ENCODE results near the gene FCAMR.

DNA sequence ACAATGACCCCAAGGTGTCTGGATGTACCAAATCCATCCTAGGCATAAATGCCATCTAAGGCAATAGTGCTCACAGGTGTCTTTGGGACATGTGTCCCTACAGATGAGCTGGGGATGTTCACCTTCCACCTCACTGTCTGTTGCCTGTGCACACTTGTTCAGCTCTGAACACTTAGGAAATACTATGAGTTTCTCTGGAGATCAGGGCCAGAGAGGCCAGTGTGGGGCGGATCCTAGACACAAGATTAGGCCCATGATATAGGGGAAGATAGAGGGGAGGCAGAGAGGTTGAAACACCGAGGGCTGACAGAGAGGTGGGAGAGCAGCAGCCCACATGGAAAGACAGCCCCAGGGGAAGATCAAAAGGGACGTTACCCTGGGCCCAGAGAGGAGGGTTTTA lies 36.7 kb upstream of the FCAMR start:
- TF ChIP-seq, protein P1, sequence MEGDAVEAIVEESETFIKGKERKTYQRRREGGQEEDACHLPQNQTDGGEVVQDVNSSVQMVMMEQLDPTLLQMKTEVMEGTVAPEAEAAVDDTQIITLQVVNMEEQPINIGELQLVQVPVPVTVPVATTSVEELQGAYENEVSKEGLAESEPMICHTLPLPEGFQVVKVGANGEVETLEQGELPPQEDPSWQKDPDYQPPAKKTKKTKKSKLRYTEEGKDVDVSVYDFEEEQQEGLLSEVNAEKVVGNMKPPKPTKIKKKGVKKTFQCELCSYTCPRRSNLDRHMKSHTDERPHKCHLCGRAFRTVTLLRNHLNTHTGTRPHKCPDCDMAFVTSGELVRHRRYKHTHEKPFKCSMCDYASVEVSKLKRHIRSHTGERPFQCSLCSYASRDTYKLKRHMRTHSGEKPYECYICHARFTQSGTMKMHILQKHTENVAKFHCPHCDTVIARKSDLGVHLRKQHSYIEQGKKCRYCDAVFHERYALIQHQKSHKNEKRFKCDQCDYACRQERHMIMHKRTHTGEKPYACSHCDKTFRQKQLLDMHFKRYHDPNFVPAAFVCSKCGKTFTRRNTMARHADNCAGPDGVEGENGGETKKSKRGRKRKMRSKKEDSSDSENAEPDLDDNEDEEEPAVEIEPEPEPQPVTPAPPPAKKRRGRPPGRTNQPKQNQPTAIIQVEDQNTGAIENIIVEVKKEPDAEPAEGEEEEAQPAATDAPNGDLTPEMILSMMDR (IDR thresholded peaks at IDR 0.05 in 4 of 5, conservative IDR thresholded peaks at IDR 0.05 in 1 of 5) = no peak
- no peak for TF ChIP-seq POLR2A (IDR thresholded peaks at IDR 0.05)

All from gastrocnemius medialis (tissue), 4 donors.